Measurements from ENCODE around the gene NUP98. TPM values are rescaled to one million over a fixed set of nuclear protein-coding genes. Genes with fewer than 3 reads are reported as not detected.

The NUP98 gene
- total and polyA plus RNA-seq, 4 donors: 10.9 to 75.0 (median 43.9) TPM

- DNase-seq (ENCODE audit: low spot score): no peak
- Histone ChIP-seq H3K4me3 (ENCODE audit: low read depth in 1 of 3, low read length in 3 of 3) (no peak overlapping the region), H3K4me1 (ENCODE audit: control insufficient read depth in 4 of 4, insufficient read depth in 4 of 4, low read length in 3 of 4) (peaks cover 0 to 15% (median 3%) of the 10 kb centered on the region in 4 donors), H3K27ac (ENCODE audit: low read depth in 1 of 2, low read length in 2 of 2) (no peak overlapping the region), H3K9me3 (ENCODE audit: control insufficient read depth in 4 of 4, low read length in 3 of 4) (no peaks in the 10 kb centered on the region), H3K27me3 (ENCODE audit: control insufficient read depth in 4 of 4, insufficient read depth in 4 of 4, low read length in 3 of 4) (no peaks in the 10 kb centered on the region), H3K36me3 (ENCODE audit: control insufficient read depth in 4 of 4, insufficient read depth in 3 of 4, low read depth in 1 of 4, low read length in 3 of 4) (peaks cover 4 to 17% (median 13%) of the 10 kb centered on the region in 4 donors), H3K9ac (ENCODE audit: low read depth in 1 of 2, low read length in 2 of 2) (no peak overlapping the region)
- no peak for TF ChIP-seq FOXA1 (IDR thresholded peaks at IDR 0.05)
- TF ChIP-seq MAX (IDR thresholded peaks at IDR 0.05): no peak
- 99% methylated on average over 3 of the region's 3 CpGs for WGBS
Measured at GRCh38 chr11:3830088-3830487, 32.7 kb upstream of the NUP98 start.

- no peak overlapping the region for H3K4me3 ChIP-seq (ENCODE audit: low read depth in 1 of 3, low read length in 3 of 3)
- H3K4me1 ChIP-seq (ENCODE audit: control insufficient read depth in 4 of 4, insufficient read depth in 4 of 4, low read length in 3 of 4): peaks cover 0 to 6% (median 1%) of the 10 kb centered on the region in 4 donors
- TF ChIP-seq NR2F2 (IDR thresholded peaks at IDR 0.05) (no peak), ATF3 (IDR thresholded peaks at IDR 0.05) (no peak), HNF4G (IDR thresholded peaks at IDR 0.05) (no peak), REST (IDR thresholded peaks at IDR 0.05) (no peak), RAD21 (IDR thresholded peaks at IDR 0.05) (no peak), YY1 (IDR thresholded peaks at IDR 0.05) (no peak), RXRA (IDR thresholded peaks at IDR 0.05) (no peak), GABPA (IDR thresholded peaks at IDR 0.05 in 1 of 2, conservative IDR thresholded peaks at IDR 0.05 in 1 of 2) (no peak), EGR1 (IDR thresholded peaks at IDR 0.05; ENCODE audit: low read depth in 2 of 2) (no peak), MAX (IDR thresholded peaks at IDR 0.05) (no peak), TAF1 (conservative IDR thresholded peaks at IDR 0.05) (no peak), FOXA1 (IDR thresholded peaks at IDR 0.05) (no peak), ZBTB33 (IDR thresholded peaks at IDR 0.05) (no peak), CTCF (IDR thresholded peaks at IDR 0.05; ENCODE audit: low read depth, low read length, missing input control) (no peak), HNF4A (conservative IDR thresholded peaks at IDR 0.05) (no peak), JUND (IDR thresholded peaks at IDR 0.05) (no peak), SP1 (IDR thresholded peaks at IDR 0.05) (no peak), FOXA2 (IDR thresholded peaks at IDR 0.05) (no peak)
- no peak overlapping the region for H3K9ac ChIP-seq (ENCODE audit: low read depth in 1 of 2, low read length in 2 of 2)
- H3K27ac ChIP-seq (ENCODE audit: low read depth in 1 of 2, low read length in 2 of 2): no peak overlapping the region
- DNase-seq (ENCODE audit: low spot score): no peak
- H3K36me3 ChIP-seq (ENCODE audit: control insufficient read depth in 4 of 4, insufficient read depth in 3 of 4, low read depth in 1 of 4, low read length in 3 of 4): peaks cover 4 to 17% (median 13%) of the 10 kb centered on the region in 4 donors
- H3K27me3 ChIP-seq (ENCODE audit: control insufficient read depth in 4 of 4, insufficient read depth in 4 of 4, low read length in 3 of 4): no peaks in the 10 kb centered on the region
- H3K9me3 ChIP-seq (ENCODE audit: control insufficient read depth in 4 of 4, low read length in 3 of 4): no peaks in the 10 kb centered on the region
- 94% methylated on average over 35 of the region's 35 CpGs for WGBS
Measured at GRCh38 chr11:3827434-3828186, 30.3 kb upstream of the NUP98 start.
